ENCODE data around the gene PPOX.
A peak's percentile ranks its signal among the peaks of the same experiment; 100 is the strongest.

Gene PPOX

DNA sequence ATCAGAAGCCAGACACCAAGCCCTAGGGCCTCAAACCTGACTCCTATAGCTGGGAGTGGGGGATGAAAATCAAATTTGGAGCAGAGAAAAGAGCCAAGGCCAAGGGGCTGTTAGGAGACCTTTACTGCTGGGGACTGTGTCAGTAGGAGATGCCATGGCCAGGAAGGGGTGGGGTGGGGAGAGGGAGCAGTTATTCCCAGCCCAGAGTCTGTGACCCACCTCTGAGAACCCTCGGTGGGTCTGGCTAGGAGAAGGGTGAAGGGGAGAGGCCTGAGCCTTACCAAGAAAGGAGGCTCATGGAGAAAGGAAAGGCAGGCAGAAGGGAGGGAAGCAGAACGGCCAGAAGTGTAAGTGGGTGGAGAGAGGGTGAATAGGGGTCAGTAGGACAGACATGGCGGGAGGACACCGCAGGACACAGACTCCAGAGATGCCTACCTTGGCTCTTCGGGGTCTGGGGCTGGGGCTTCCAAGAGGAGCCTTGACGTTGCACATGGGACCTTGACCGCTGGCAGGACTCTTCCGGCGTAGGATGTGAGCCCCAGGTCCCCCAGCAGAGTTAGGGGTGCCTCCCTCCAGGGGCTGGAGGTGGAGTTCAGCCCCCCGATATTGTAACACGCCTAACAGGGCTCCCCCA, 31.5 kb downstream of the PPOX start:
- no peak for DNase-seq (ENCODE audit: low read depth, low spot score)

DNA sequence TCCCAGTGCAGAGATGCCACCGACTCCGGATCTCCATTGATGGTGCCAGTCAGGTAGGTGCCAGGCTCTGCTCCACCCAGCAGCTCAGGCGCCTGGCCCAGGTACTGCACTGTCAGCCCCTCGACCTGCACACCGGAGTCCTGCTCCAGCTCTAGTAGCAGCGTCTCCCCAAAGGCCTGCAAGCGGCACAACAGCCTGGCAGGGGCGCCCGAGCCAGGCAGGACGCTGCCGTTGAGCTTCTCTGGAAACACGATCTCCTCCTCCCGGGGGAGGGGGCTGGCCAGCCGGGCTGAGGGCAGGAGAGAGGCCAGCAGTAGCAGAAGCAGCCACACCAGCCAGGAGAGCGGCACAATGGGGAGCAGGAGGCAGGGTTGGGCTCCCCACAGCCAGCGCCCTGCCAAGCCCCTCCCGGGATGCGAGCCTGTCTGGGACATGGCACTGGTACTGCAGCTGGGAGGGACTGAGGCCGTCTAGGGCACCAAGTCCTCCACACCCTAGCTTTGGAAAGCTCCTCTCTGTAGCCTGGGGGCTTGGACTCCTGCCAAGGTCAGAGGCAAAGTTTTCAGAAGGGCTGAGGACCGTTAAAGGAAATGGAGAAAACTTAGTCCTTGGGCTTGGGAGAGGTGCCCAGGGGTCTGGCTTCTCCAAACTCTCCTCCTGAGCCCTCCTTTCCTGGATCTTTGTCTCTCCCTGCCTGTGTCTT, 32.1 kb downstream of the PPOX start:
- no peak for DNase-seq (ENCODE audit: low read depth, low spot score)

DNA sequence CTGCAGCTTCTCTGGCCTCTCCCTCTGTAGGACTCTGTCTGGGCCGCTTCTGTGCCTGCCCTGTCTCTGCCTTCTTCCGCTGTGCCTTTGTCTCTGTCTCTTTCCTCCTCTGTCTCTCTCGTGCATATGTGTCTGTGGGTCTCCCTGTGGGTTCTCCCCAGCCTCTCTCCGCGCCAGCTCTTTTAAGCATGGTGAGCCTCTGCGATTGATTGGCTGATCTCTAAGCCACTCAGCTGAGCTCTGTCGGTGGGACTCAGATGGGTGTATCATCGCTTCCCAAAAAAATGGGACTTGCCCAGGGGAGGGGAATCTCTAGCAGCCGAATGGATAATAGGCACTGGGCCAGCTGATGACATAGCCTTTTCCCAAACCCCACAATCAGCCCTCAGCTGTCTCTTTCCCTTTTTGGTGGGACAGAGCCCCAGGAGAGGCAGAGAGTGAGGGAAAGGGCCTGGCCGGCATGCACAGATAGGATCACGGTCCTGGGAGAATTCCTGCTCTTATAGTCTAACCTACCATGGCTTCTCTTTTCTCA, 32.7 kb downstream of the PPOX start, which contains the start of gene ADAMTS4:
ADAMTS4 (minus strand) TSS at position 158 of the 535 bp plus-strand sequence. CDS start 427 bp downstream, outside the sequence.
- no peak for DNase-seq (ENCODE audit: low read depth, low spot score)

DNA sequence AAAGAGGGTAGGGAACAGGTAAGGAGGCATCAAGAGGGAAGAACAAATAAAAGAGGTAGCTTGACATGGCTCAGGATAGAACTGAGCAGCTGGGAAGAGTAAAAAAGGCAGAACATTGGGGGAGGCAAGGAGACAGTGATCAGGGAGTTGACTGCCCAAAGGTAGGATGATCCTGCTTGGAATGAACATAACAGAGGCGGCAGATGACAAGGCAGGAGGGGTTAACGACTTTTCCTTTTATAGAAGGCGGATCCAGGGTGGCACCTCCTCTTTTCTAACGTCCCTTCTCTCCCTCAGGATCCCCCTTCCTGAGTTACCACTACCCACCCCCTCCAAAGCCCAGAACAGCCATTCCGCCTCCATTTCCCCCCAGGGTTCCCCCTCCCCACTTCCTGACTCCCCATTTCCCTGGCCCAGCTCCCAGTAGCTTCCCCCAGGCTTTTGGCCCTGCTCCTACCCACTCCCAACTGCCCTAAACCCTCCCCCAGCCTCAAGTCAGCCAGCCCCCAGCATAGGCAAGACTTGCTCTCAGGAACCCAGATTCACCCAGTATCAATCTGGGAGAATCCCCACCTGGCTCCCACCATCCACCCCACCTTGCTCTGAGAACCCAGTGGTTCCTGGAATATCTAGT, 33.4 kb downstream of the PPOX start:
- no peak for DNase-seq (ENCODE audit: low read depth, low spot score)

DNA sequence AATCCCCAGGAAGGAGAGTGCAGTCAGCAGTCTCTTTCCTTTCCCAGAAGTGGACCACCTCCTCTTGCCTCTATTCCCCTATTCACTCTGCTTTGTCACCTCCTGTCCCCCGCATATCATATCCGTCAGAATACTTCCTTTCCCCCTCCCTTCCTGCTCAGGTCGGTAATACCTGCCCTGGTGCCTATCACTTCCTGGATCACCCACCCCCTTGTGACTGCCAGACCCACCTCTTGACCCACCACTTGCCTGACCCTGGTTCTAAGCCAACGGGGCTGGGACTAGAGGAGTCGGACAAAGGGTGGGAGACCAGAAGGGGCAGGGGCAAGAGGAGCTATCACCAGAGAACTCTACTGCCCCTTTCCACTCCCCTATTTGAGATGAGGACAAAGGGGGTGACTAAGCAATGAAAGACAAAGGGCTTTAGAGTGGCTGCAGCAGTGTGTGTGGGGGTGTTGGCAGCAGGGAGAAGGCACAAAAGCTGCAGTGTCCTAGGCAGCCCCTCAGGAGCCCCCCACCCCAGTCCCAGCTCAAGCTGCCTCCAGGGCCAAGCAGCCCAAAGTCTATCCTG, 34.3 kb downstream of the PPOX start:
- DNase-seq (ENCODE audit: low read depth, low spot score): no peak

DNA sequence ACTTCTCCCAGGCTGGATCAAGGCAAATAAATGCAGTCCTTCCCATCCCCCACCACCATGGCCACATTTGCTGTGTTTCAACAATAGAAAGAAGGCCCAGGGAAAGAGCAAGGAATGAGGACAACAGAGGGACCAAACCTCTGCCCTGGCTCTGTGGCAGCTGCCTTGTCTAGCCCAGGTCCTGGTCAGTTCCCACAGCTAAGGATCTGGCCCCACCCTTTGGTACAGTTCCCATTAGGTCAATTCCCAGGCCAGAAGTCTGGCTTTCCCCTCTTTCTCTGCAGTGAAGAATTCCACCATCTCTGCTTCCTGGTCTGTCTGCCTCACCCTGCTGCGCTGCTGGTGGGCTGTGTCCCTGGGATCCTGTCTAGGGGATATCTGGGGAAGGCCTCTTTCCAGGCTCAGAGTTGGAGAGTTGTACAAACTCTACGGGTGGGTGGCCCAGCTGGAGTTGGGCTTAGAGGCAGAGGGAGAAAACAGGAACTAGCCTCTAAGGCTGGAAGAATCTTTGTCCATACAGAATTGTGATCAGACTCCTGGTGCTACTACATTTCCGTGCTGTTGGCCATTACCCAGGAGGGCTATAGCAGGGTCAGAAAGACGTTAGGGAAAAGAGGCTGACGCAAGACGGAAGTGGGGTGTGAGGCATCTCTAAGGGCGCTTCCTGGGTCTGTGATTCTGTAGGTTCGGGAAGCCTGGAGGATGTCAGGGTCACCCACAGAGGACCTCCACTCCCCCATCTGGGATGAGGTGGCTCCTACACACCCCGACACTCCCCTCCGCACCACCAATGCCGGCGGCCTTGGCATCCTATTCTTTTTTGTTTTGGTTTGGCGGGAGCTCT, 35.0 kb downstream of the PPOX start:
- DNase-seq (ENCODE audit: low read depth, low spot score): no peak

DNA sequence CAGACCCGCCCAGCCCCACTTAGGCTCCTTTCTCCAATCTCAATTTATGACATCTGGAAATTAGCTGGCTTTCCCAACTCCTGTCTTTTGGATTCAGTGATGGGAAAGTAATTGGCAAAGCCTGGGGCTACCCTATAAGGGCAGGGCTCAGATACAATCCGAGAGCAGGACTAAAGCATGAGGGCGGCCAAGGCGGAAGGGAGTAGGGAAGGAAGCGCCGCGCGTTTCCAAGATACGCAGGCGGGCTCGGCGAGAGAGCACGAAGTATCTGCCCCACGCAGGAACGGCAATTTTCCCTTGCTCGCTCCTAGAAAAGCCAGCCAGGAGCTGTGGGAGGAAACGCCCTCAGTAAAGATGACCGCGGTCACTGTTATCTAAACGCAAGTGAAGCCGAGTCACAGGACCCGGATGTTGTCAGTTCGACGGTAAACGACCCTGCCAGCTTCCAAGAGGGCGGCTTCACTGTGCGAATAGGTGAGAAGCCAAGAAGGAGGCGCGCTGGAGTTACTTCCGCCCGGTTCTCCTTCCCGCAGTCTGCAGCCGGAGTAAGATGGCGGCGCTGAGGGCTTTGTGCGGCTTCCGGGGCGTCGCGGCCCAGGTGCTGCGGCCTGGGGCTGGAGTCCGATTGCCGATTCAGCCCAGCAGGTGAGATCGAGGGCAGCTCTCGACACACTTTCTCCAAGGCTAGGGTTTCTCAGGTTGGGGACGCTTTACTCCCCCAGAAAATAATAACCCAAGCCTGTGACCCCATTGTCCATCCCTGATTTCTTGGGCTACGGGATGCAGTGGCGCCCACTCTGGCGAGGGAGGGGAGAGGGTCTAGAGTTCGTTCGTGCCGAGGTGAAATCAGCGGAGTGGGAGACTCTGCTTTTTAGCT, 35.8 kb downstream of the PPOX start, which contains the start of gene NDUFS2:
NDUFS2 (plus strand) TSS at position 532 of the 877 bp plus-strand sequence; CDS start at position 551, 19 bp downstream.
- DNase-seq (ENCODE audit: low read depth, low spot score): peak; percentile 99

DNA sequence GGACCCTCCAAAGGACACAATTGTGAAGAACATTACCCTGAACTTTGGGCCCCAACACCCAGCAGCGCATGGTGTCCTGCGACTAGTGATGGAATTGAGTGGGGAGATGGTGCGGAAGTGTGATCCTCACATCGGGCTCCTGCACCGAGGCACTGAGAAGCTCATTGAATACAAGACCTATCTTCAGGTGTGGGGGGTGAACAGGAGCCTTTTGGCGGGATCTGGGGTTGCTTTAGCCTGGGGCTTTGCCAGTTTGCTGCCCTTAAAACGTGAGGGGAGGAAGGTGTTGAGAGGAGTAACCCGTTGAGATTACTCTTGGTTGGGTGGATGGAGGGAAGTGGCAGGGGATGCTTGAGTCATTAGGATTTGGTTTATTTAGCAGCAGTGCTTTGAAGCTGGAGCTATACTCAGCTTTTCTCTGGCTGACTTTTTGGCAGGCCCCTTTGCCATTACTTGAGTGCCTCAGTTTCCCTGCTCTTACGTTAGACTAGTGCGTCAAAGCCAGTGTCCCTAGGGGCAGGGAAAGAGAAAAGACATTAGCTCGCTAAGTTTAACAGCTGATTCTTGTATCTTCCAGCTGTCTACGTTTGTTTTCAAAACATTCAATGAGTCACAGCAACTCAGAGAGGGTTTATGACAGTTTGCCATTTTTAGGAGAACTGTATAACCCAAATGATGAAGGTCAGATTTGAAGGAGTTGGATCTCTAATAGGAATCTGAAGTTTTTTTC, 40.4 kb downstream of the PPOX start:
- DNase-seq (ENCODE audit: low read depth, low spot score): no peak

DNA sequence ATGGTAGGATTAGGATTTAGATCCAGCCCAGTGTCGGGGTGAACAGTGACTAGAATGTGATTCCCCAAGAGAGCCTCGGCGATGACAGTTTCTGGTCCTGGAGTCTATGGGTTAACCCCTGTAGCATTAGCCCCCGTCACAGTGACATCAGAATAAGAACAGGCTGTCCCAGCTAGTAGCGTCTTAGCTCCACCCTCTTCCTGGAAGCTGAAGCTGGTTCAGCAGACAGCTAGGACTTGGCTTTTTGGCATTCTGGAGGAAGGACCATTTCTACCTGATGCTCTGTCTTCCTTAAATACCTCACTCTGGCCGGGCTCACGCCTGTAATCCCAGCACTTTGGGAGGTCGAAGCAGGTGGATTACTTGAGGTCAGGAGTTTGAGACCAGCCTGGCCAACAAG, 40.9 kb downstream of the PPOX start:
- DNase-seq (ENCODE audit: low read depth, low spot score): no peak

DNA sequence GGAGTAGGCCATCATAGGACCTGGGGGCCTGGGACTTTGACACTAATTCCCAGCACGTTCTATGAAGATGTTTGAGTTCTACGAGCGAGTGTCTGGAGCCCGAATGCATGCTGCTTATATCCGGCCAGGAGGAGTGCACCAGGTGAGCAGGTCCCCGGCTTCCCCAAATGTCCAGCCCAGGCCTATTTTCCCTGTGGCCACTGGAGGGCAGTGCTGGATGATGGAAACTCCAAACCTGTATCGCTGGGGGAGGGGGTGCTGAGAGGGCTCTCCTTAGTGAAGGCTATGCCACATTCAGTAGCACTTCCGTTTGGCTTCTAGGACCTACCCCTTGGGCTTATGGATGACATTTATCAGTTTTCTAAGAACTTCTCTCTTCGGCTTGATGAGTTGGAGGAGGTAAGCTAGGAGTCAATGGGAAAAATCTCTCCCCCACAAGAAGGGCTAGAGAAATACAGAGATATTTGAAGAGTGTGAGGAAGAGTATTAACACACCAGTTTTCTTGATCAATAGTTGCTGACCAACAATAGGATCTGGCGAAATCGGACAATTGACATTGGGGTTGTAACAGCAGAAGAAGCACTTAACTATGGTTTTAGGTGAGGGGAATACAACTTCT, 43.7 kb downstream of the PPOX start:
- DNase-seq (ENCODE audit: low read depth, low spot score): no peak

DNA sequence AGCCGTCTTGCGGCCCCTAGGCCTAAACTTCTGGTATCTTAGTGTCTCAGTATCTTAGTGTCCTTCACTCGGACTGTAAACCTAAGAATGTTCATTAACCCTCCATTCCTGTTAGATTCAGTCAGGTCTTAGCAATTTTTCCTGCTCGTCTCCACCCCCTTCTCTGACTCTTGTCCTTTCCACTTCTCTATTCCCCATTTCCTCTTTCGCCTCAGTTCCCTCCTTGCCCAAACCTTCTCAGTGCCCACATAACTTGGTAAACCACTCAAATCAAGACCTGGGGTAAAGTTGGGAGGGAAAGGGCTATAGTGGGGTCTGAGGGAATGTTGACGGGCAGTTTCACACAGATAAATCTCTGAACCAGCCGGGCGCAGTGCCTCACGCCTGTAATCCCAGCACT, 48.1 kb downstream of the PPOX start:
- no peak for DNase-seq (ENCODE audit: low read depth, low spot score)

DNA sequence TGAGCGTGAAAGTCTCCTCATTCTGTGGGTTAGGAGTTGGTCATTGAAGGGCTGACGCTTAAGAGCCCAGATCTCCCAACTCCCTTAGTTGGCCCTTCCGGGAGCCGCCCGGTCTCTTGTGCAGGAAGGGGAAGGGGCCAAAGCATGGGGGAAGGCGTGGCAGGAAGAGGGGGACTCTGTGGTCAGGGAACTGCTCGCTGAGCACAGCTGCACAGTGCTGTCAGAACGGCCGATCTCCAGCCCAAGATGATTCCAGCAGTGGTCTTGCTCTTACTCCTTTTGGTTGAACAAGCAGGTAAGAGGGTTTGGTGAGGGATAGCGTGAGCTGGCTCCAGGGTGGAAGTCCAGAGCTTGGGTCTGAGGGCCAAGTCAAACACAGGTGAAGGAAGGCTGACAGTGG, 48.9 kb downstream of the PPOX start, which contains the start of gene FCER1G:
FCER1G (plus strand) TSS at position 220 of the 400 bp plus-strand sequence; CDS start at position 247, 27 bp downstream.
- DNase-seq (ENCODE audit: low read depth, low spot score): no peak

DNA sequence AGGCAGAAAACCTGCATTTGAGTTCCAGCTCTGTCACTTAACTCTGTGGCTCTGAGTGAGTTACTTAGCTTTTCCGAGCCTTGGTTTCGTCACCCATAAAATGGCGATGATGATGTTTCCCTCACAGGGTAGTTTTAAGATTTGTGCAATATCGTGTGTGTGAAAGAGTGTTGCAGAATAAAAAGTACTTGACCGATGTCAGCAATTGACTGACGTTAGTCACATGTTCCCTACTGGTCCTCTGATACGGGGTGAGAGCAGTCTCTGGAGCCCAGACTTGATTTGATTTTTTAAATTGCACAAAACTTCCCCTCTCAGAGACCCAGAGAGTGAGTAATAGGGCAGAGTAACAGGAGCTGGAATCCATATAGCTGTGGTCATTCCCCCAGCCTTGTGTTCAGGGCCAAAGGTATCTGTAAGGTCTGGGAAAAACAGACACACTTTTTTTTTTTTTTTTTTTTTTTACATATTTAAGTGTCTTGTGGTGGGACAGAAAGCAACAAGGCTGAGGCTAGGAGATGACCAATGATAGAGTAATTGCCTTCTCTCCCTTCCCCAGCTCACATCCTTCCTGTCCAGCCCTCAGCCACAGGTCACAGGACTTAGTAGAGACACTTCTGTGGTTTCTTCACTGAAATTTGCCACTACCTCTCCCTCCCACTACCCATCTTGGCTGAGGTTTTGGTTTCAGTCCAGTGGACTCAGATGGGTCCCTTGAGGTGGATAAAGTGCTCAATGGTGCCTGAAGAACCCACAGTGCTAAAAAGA, 50.9 kb downstream of the PPOX start:
- DNase-seq (ENCODE audit: low read depth, low spot score): no peak

DNA sequence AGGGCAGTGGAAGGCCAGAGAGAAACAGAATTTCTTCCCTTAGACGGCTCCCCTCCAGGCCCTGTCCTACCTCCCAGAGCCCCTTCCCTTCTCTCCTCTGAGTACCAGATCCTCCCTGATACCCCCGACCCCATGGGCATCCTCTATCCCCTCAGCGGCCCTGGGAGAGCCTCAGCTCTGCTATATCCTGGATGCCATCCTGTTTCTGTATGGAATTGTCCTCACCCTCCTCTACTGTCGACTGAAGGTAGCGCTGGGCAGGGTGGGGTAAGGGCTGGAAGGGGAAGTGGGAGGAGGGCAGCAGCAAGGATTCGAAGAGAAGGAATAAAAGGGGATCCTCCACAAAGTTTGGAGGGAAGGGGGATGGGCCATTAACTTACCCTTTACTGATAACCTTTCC, 51.6 kb downstream of the PPOX start:
- DNase-seq (ENCODE audit: low read depth, low spot score): no peak

DNA sequence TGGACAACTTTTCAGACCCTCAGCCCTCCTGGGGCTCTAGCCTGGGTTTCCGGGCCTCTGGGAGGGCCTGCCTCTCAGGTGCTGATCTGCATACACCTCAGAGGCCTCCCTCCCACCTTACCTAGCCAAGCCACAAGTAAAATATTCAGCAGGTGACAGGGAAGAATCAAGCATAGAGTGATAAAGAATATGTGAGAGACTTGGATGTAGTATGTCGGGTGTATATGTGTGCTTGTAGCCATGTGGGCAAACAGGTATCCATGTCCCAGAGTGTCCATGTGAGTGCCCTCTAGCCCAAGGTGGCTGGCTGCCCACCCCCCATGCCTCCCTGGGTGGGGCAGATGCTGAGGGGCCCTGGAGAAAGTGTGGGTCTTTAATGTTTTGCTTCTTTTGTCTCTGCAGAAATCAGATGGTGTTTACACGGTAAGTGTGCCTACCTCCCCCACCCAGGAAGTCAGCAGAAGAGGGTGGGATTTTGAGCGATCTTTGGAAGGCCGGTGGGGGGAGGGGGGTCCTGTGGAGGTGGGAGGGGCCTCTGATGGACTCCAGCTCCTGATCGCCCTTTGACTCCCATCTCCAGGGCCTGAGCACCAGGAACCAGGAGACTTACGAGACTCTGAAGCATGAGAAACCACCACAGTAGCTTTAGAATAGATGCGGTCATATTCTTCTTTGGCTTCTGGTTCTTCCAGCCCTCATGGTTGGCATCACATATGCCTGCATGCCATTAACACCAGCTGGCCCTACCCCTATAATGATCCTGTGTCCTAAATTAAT, 52.3 kb downstream of the PPOX start:
- DNase-seq (ENCODE audit: low read depth, low spot score): no peak

DNA sequence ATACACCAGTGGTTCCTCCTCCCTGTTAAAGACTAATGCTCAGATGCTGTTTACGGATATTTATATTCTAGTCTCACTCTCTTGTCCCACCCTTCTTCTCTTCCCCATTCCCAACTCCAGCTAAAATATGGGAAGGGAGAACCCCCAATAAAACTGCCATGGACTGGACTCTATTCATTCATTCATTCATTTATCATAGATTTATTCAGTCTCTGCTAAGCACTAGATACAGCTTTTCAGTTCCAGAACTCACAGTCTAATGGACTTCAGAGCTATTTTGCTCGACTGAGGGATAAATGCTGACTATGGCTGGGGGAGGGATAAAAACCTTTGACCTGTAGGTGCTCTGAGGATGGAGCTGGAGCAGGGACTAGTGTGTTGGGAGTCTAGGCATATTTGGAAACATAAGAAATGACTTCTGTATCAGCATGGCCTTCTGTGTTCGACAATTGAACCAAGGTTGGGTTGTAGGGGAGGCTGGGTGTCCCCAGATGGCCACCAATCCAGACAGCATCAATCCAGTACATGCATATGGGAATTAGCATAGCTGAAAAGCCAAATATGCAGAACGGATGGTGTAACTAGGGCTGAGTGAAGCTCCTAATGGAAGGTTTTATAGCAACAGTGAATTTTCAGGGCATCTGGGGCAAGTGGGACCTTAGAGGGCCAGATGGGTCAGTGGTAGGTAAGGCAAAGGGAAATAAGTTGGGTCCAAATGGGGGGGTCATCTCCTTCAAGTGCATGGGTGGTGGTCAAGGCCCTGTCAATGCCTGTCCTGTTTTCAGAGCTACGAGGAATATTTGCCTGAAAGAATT, 53.1 kb downstream of the PPOX start:
- DNase-seq (ENCODE audit: low read depth, low spot score): no peak

DNA sequence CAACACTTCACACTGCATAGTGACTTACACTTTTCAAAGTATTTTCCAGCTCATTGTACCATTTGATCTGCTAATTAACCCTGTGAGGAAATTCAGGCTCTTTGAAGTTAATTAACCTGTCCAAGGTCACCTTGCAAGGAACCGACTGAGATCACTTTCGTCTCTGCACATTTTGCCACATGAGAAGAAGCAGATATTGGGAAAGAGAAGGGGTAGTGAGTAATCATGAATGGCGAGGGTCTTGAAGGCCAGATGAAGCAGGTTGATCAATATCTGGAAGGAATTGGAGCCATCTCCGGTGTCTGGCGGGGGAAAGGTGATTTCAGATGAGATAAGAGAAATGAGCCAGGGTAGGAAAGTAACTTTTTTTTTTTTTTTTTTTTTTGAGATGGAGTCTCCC, 53.8 kb downstream of the PPOX start:
- no peak for DNase-seq (ENCODE audit: low read depth, low spot score)
